SK-N-SH (cell line): ENCODE data around the gene CD300LF. TPM values are rescaled to one million over a fixed set of nuclear protein-coding genes. Genes with fewer than 3 reads are reported as not detected.

Source experiments
- CTCF ChIA-PET: fragments of 300-600, 350-600 bp; formaldehyde crosslinking; extraction: SDS; loops from one replicate; lab custom pipeline; 2021; lab: Yijun Ruan, JAX
- POLR2A ChIA-PET: fragments of 350-600 bp; sonication (Branson Sonifier 250); formaldehyde crosslinking; extraction: SDS; loops from one replicate; lab custom pipeline; 2020; ENCODE audit warnings: antibody characterized with exemption, inconsistent platforms; lab: Yijun Ruan, JAX
- DNase-seq: peaks from one replicate; pipeline ENCODE4 v3.0.0; 2012
- H2AFZ ChIP-seq: fragments of 200-600 bp; sonication (generic); 2 replicates; pipeline ENCODE4 v1.8.1; 2016; ENCODE audit warnings: antibody characterized with exemption, mild to moderate bottlenecking, low read depth
- H3F3A ChIP-seq: fragments of 200-600 bp; sonication (generic); replicated peaks from 2 replicates; pipeline ENCODE3; 2016; ENCODE audit warnings: antibody characterized with exemption, mild to moderate bottlenecking; ENCODE audit not compliant: insufficient read depth
- H3K27ac ChIP-seq, 2 experiments: fragments of 200-500 bp in 1 of 2; fragments of 200-600 bp in 1 of 2; sonication (Bioruptor generic) in 1 of 2; sonication (generic), shearing (Covaris generic) in 1 of 2; 2 replicates each; pipeline versions ENCODE4 v1.5.1 to v1.6.1; 2014 to 2016; ENCODE audit warnings: low read depth in 2 of 2, inconsistent platforms in 1 of 2, low read length in 1 of 2, mild to moderate bottlenecking in 1 of 2, mixed read lengths in 1 of 2
- H3K27me3 ChIP-seq: fragments of 200-600 bp; sonication (generic), shearing (Covaris generic); 2 replicates; pipeline ENCODE4 v1.6.1; 2016; ENCODE audit warnings: mixed run types; ENCODE audit not compliant: insufficient read depth
- H3K36me3 ChIP-seq, 2 experiments: fragments of 200-500 bp in 1 of 2; fragments of 200-600 bp in 1 of 2; sonication (Bioruptor generic) in 1 of 2; sonication (generic) in 1 of 2; replicated peaks in 1 of 2; 2 replicates each; pipeline versions ENCODE3 to v1.5.1; 2014 to 2016; ENCODE audit warnings: low read length in 1 of 2, mild to moderate bottlenecking in 1 of 2; ENCODE audit not compliant: insufficient read depth in 2 of 2, control insufficient read depth in 1 of 2
- H3K4me1 ChIP-seq, 2 experiments: fragments of 200-500 bp in 1 of 2; fragments of 200-600 bp in 1 of 2; sonication (Bioruptor generic) in 1 of 2; sonication (generic), shearing (Covaris generic) in 1 of 2; 2 replicates each; pipeline versions ENCODE4 v1.5.1 to v1.6.1; 2014 to 2016; ENCODE audit warnings: low read depth in 1 of 2, low read length in 1 of 2, mixed run types in 1 of 2; ENCODE audit not compliant: insufficient read depth in 2 of 2, control insufficient read depth in 1 of 2
- H3K4me2 ChIP-seq: fragments of 200-600 bp; sonication (generic), shearing (Covaris generic); 2 replicates; pipeline ENCODE4 v1.6.1; 2017; ENCODE audit warnings: mixed run types
- H3K4me3 ChIP-seq, 2 experiments: fragments of 200-500 bp in 1 of 2; fragments of 200-600 bp in 1 of 2; sonication (Bioruptor generic) in 1 of 2; sonication (generic), shearing (Covaris generic) in 1 of 2; 2 replicates each; pipeline versions ENCODE4 v1.5.1 to v1.8.1; 2014 to 2016; ENCODE audit warnings: low read depth in 2 of 2, inconsistent platforms in 1 of 2, low read length in 1 of 2, mild to moderate bottlenecking in 1 of 2, mixed read lengths in 1 of 2, moderate library complexity in 1 of 2
- H3K79me2 ChIP-seq: fragments of 200-600 bp; sonication (generic); 2 replicates; pipeline ENCODE4 v1.8.1; 2017; ENCODE audit warnings: mild to moderate bottlenecking; ENCODE audit not compliant: insufficient read depth
- H3K9ac ChIP-seq: fragments of 200-600 bp; sonication (generic); 2 replicates; pipeline ENCODE4 v1.6.1; 2017; ENCODE audit warnings: mixed run types
- H3K9me2 ChIP-seq: fragments of 200-600 bp; sonication (generic); 2 replicates; pipeline ENCODE4 v1.6.1; 2017; ENCODE audit warnings: mixed run types
- H3K9me3 ChIP-seq: fragments of 200-600 bp; sonication (generic); 2 replicates; pipeline ENCODE4 v1.6.1; 2017; ENCODE audit warnings: mixed run types, mild to moderate bottlenecking, moderate library complexity
- H4K20me1 ChIP-seq: fragments of 200-600 bp; sonication (generic); 2 replicates; pipeline ENCODE4 v1.6.1; 2017; ENCODE audit warnings: mild to moderate bottlenecking, mixed run types; ENCODE audit not compliant: insufficient read depth
- EP300 ChIP-seq, 2 experiments: IDR thresholded peaks; 2 replicates each; pipeline versions ENCODE4 v1.4.0 to v1.6.1; 2012; ENCODE audit warnings: borderline replicate concordance in 1 of 2, low read depth in 1 of 2, low read length in 1 of 2
- GABPA ChIP-seq: IDR thresholded peaks from 2 replicates; pipeline ENCODE4 v1.4.0; 2012; ENCODE audit warnings: low read depth, mild to moderate bottlenecking
- MEF2A ChIP-seq: IDR thresholded peaks from 2 replicates; pipeline ENCODE4 v1.4.0; 2012; ENCODE audit warnings: low read depth, borderline replicate concordance
- NRF1 ChIP-seq: IDR thresholded peaks from 2 replicates; pipeline ENCODE4 v1.6.1; 2012; ENCODE audit warnings: low read depth, mild to moderate bottlenecking, low read length
- POLR2AphosphoS5 ChIP-seq: IDR thresholded peaks from 2 replicates; pipeline ENCODE4 v1.6.1; 2012; ENCODE audit warnings: low read depth, low read length
- REST ChIP-seq: IDR thresholded peaks from 2 replicates; pipeline ENCODE4 v1.6.1; 2012; ENCODE audit warnings: mild to moderate bottlenecking, low read depth, low read length, moderate library complexity
- WGBS: methylation state at CpG from one replicate; pipeline ENCODE4 v1.1.6; 2017; ENCODE audit warnings: low lambda C conversion rate; 5-methylcytosine and 5-hydroxymethylcytosine counted together
- polyA plus RNA-seq, 3 experiments: library from polyadenylated mRNA; depleted of rRNA; stranded (reverse); fragments of >200 nt; gene quantifications; 2 replicates each; pipeline ENCODE4 v1.2.3, GENCODE V29; 2012

CD300LF gene
- polyA plus RNA-seq, 1 of the 3 experiments (the other 2 are of a cell fraction), result not detected

DNA sequence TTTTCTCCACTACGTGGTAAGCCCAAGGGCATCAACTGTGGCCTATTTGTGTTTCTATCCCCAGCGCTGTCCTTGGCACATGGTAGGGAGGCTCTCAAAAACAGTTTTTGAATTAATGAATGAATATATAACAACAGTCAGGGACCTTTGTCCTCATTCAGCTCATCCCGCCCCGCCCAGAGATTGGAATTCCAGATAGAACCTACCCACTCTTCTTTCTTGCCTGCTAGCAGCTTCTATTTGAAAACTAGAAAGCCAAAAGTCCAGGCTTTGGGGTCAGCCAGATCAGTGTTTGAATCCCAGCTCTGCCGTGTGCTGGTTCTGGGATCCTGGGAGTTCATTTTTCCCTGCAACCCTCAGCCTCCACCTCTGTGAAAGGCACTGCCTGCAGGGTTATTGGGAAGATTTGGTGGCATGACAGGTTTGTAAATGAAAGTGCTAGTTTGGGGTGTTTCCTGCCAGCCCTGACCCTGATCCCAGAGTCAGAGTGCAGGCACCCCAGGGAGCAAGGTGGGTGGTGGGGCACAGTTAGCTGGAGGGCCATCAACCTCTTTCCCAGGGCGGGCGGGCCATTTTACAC is 40.2 kb upstream of the CD300LF start:
- Histone ChIP-seq H4K20me1 (no peaks in the 10 kb centered on the region), H3K36me3 (no peaks in the 10 kb centered on the region), H3F3A (no peaks in the 10 kb centered on the region), H3K4me1 (peaks cover 9 to 39% of the 10 kb centered on the region in 2 experiments; a peak in 3 of 4 replicates), H3K27ac (no peak overlapping the region), H3K9me2 (no peaks in the 10 kb centered on the region), H3K79me2 (peaks cover 28% of the 10 kb centered on the region), H3K4me2 (no peak overlapping the region), H3K9ac (no peak overlapping the region), H3K9me3 (no peaks in the 10 kb centered on the region), H3K4me3 (no peak overlapping the region), H2AFZ (no peak overlapping the region), H3K27me3 (no peaks in the 10 kb centered on the region)
- ChIA-PET POLR2A (interaction anchor here (1.1 kb wide), 1 partner anchor 17 kb away, joined by 3 read pairs; no protein-coding TSS in a partner anchor), CTCF (interaction anchor here (0.9 to 48.0 kb wide), 5 partner anchors 2 to 187 kb away, joined by 4 to 1361 read pairs (median 13); partner anchors contain the start of genes NAT9 and NHERF1)
- TF ChIP-seq POLR2AphosphoS5, result no peak
- TF ChIP-seq NRF1, result no peak
- DNase-seq, result no peak
- 95% methylated on average over 7 of the region's 7 CpGs for WGBS

DNA sequence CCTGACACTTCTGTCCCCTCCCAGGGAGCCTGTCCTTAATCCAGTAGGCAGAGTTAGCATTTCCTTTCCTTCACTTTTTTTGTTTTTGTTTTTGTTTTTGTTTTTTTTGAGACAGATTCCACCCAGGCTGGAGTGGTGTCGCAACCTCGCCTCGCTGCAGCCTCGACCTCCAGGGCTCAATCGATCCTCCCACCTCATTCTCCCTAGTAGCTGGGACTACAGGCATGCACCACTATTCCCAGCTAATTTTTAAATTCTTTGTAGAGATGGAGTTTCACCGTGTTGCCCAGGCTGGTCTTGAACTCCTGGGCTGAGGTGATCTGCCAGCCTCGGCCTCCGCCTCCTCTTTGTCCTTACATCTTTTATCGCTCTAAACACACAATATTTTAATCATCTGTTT is 39.7 kb upstream of the CD300LF start:
- POLR2A ChIA-PET, result interaction anchor here (1.1 kb wide), 1 partner anchor 17 kb away, joined by 3 read pairs; no protein-coding TSS in a partner anchor
- WGBS, result 94% methylated on average over 9 of the region's 9 CpGs

More for the DNA sequence above, 39.7 kb upstream of the CD300LF start:
- peaks cover 1% of the 10 kb centered on the region for H3F3A ChIP-seq
- no peak overlapping the region for H3K27ac ChIP-seq
- no peak overlapping the region for H3K4me3 ChIP-seq
- DNase-seq, result no peak
- H3K4me2 ChIP-seq, result no peak overlapping the region
- H3K4me1 ChIP-seq, result peaks cover 4 to 34% of the 10 kb centered on the region in 2 experiments; a peak in 3 of 4 replicates
- H2AFZ ChIP-seq, result no peak overlapping the region
- CTCF ChIA-PET, result interaction anchor here (1.3 to 21.6 kb wide), 4 partner anchors 24 to 113 kb away, joined by 5 to 1361 read pairs (median 102); partner anchors contain the start of genes GRIN2C and NAT9
- H3K9me2 ChIP-seq, result no peaks in the 10 kb centered on the region
- no peaks in the 10 kb centered on the region for H3K9me3 ChIP-seq
- no peaks in the 10 kb centered on the region for H3K27me3 ChIP-seq
- no peaks in the 10 kb centered on the region for H4K20me1 ChIP-seq
- H3K79me2 ChIP-seq, result peaks cover 24% of the 10 kb centered on the region
- H3K9ac ChIP-seq, result no peak overlapping the region
- no peak for TF ChIP-seq REST
- no peak for TF ChIP-seq MEF2A
- TF ChIP-seq GABPA, result no peak
- TF ChIP-seq EP300 (IDR thresholded peaks at IDR 0.05; ENCODE audit: borderline replicate concordance in 1 of 2, low read depth in 1 of 2, low read length in 1 of 2), result no peak
- H3K36me3 ChIP-seq, result no peaks in the 10 kb centered on the region
